GM12875 (cell line): ENCODE results near the gene PRR5.

ENCODE experiments used
- H3K4me3 ChIP-seq: one replicate; pipeline ENCODE4 v1.5.1; 2011; ENCODE audit warnings: low read depth, low read length, control low read depth
- CTCF ChIP-seq: IDR thresholded peaks from 2 replicates; pipeline ENCODE4 v1.5.1; 2011; ENCODE audit warnings: low read depth, mild to moderate bottlenecking, control low read depth, inconsistent platforms, low read length, moderate library complexity, borderline replicate concordance; ENCODE audit not compliant: insufficient read depth

The PRR5 gene

DNA sequence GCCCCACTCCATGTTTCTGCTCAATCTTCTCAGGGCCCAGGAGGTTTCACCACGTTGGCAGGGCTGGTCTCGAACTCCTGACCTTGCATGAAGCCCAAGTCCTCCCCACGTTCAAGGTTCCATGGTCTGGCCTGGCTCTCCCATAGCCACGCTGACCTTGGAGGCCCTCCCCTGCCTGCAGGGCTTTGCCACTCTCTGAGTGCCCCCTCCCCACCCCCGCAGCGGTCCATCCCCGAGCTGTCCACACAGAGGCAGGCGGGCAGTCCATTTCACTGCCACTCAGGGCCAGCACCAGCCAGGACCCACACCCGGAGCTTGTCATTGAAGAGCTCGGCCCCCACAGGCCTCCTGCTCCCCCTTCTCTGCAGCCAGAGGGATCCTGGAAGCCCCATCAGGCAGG is 81.1 kb downstream of the PRR5 start:
- TF ChIP-seq CTCF: no peak
- H3K4me3 ChIP-seq: no peak overlapping the region

DNA sequence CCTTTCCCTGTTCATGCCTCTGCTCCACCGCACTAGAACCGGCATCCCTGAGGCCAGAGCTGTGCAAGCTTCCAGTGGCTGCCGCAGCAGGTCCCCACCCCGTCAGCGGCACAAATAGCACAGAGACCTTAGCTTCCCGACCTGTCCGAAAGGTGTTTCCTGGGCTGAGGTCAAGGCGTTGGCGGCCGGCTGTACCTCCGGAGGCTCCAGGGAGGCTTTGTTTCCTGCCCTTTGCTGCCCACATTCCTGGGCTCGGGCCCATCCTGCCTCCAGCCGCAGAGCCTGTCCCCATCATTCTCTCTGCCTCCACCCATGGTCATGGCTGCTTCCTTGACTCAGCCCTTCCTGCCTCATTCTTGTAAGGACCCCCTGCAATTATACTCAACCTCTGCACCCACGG is 81.6 kb downstream of the PRR5 start:
- TF ChIP-seq CTCF: no peak

GRCh38 chr22:44786136-44786535 is 84.1 kb downstream of the PRR5 start:
- TF ChIP-seq CTCF: no peak

More for the DNA sequence above, 81.6 kb downstream of the PRR5 start:
- no peak overlapping the region for H3K4me3 ChIP-seq

DNA sequence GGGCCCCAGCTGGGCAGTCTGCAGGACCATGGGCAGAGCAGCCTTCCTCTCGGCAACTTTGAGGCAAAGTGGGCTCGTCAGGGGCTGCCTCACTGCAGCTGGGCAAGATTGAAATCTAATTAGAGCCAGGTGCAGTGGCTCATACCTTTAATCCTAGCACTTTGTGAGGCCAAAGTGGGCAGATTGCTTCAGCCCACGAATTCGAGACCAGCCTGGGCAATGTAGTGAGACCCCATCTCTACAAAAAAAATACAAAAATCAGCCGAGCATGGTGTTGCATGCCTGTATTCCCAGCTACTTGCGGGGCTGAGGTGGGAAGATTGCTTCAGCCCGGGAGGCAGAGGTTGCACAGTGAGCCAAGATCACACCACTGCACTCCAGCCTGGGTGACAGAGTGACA is 84.6 kb downstream of the PRR5 start:
- TF ChIP-seq CTCF: no peak
- H3K4me3 ChIP-seq: no peak overlapping the region

More at GRCh38 chr22:44786136-44786535, 84.1 kb downstream of the PRR5 start:
- H3K4me3 ChIP-seq: no peak overlapping the region
